Urinary bladder (tissue), 4 donors: ENCODE measurements around the gene SESN2. TPM values are rescaled to one million over a fixed set of nuclear protein-coding genes. Genes with fewer than 3 reads are reported as not detected.
A peak's percentile ranks its signal among the peaks of the same experiment; 100 is the strongest.

ENCODE experiments used
- DNase-seq: peaks from one replicate; pipeline ENCODE4 v3.0.0-alpha.2; 2015; ENCODE audit errors: extremely low spot score
- H3K27ac ChIP-seq: one replicate; pipeline ENCODE4 v1.5.1; 2013; ENCODE audit warnings: low read depth, mild to moderate bottlenecking, moderate library complexity
- H3K36me3 ChIP-seq: one replicate; pipeline ENCODE4 v1.6.1; 2013; ENCODE audit warnings: mild to moderate bottlenecking, moderate library complexity; ENCODE audit not compliant: insufficient read depth
- H3K4me1 ChIP-seq: one replicate; pipeline ENCODE4 v1.6.1; 2013; ENCODE audit warnings: mild to moderate bottlenecking, moderate library complexity; ENCODE audit not compliant: insufficient read depth
- H3K4me3 ChIP-seq: one replicate; pipeline ENCODE4 v1.5.1; 2013; ENCODE audit warnings: low read depth, low read length
- WGBS: extraction: QIAGEN DNeasy Blood & Tissue Kit; methylation state at CpG from one replicate; pipeline ENCODE4 v1.1.7; 2013; 5-methylcytosine and 5-hydroxymethylcytosine counted together
- polyA plus RNA-seq: library from polyadenylated mRNA; stranded (reverse); fragments of 200-250 nt; gene quantifications from one replicate; pipeline ENCODE4 v1.2.3, GENCODE V29; 2013
- total RNA-seq: library from RNA; depleted of rRNA; stranded (reverse); fragments of >200 nt; gene quantifications from one replicate; pipeline ENCODE4 v1.2.3, GENCODE V29; 2014
- donor health status: healthy with polysubstance abuse.
- donor health status: healthy.

The SESN2 gene, protein sequence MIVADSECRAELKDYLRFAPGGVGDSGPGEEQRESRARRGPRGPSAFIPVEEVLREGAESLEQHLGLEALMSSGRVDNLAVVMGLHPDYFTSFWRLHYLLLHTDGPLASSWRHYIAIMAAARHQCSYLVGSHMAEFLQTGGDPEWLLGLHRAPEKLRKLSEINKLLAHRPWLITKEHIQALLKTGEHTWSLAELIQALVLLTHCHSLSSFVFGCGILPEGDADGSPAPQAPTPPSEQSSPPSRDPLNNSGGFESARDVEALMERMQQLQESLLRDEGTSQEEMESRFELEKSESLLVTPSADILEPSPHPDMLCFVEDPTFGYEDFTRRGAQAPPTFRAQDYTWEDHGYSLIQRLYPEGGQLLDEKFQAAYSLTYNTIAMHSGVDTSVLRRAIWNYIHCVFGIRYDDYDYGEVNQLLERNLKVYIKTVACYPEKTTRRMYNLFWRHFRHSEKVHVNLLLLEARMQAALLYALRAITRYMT
- total RNA-seq (3.1 TPM), polyA plus RNA-seq (9.9 TPM)

DNA sequence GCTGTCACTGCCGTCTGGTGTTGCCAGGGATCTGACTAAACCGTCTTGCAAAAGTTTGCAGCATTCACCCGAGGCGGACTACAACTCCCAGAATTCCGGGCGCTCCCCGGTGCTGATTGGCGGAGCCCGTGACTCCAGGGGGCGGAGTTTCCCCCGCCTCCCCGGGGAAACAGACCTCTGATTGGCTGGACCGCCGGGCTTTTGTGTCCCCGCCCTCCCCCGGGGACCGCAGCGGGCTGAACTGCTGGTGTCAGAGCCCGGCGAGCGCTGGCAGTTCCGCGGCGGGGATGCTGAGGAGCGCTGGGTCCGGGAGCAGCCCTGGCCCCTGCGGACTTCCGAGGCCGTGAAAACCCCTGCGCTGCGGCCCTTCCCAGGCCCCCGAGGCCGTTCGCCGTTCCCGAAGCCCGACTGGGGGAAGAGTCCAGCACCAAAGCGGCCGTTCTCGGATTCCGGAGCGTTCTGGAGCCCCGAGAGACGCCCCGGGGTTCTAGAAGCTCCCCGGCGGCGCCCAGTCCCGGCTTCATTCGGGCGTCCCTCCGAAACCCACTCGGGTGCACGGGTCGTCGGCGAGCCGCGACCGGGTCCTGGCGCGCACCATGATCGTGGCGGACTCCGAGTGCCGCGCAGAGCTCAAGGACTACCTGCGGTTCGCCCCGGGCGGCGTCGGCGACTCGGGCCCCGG, at the start of gene SESN2:
SESN2 (plus strand) TSS at position 267 of the 682 bp plus-strand sequence; CDS start at position 597, 330 bp downstream.
- Histone ChIP-seq H3K27ac (peak within 1 kb of the TSS; percentile 63), H3K4me1 (no peaks in the 10 kb centered on the region), H3K36me3 (no peaks in the 10 kb centered on the region), H3K4me3 (peak within 1 kb of the TSS; percentile 94)
- under 1% methylated on average over 76 of the region's 76 CpGs for WGBS
- peak; percentile 94 for DNase-seq

- H3K36me3 ChIP-seq = peaks cover 2% of the 10 kb centered on the region
- no peaks in the 10 kb centered on the region for H3K4me1 ChIP-seq
- H3K27ac ChIP-seq = no peak overlapping the region
- no peak for DNase-seq
- H3K4me3 ChIP-seq = no peak overlapping the region
- 60% methylated on average over 1 of the region's 1 CpG for WGBS
Measured at GRCh38 chr1:28209700-28210099, 49.6 kb upstream of the SESN2 start.

DNA sequence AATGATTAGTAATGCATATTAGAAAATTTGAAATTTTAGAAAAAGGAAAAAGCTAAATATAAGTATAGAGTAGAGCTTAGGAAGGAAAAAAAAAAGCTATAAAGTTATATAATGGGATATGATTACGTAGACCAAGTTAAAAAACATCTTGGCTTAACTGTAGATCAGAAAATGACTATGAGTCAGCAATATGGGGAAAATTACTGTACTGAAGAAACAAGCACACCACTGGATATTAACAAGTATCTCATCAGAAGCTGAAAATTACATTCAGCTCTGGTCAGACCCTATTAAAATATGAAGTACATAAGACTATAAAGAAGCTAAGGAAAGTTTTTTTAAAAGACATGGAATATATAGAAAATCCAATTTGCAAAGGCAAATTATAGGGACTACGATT, 46.0 kb upstream of the SESN2 start:
- H3K27ac ChIP-seq = no peak overlapping the region
- peaks cover 2% of the 10 kb centered on the region for H3K36me3 ChIP-seq
- no peak for DNase-seq
- H3K4me1 ChIP-seq = no peaks in the 10 kb centered on the region
- WGBS = 78% methylated on average over 2 of the region's 2 CpGs
- H3K4me3 ChIP-seq = no peak overlapping the region

DNA sequence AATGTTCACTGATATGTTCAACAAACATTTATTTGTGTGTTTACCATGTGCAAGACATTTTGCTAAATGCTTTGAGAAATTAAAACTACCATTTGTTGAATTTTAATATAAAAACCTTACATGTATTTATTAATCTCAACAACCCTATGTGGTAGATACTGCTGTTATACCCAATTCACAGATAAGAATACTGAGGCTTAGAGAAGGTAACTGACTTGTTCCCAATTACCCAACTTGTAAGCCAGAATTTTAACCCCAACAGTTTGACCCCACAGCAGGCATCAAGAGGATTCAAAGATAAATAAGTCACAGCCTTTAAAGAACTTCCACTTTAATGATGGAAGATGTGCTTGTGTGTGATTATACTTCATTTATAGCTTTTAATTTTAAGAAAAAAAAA, 30.2 kb upstream of the SESN2 start:
- Histone ChIP-seq H3K27ac (no peak overlapping the region), H3K36me3 (peaks cover 4% of the 10 kb centered on the region), H3K4me1 (no peaks in the 10 kb centered on the region), H3K4me3 (no peak overlapping the region)
- no peak for DNase-seq

DNA sequence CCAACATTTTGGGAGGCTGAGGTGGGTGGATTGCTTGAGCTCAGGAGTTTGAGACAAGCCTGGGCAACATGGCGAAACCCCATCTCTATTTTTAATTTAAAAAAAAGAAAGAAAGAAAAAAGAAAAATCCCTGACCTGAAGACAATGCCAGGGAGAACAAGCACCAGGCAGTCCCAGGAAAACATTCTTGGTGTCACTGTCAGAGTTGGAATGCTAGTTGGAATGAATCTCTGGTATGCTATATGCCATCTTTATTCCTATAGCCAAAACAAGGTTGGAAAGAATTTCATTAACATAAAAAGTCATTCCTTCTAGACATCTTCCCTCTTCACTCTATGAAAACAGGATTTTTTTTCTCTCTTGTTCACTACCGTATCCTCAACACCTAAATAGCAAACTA, 29.3 kb upstream of the SESN2 start:
- H3K4me1 ChIP-seq = no peaks in the 10 kb centered on the region
- H3K36me3 ChIP-seq = peaks cover 4% of the 10 kb centered on the region
- no peak for DNase-seq
- 78% methylated on average over 2 of the region's 2 CpGs for WGBS
- no peak overlapping the region for H3K4me3 ChIP-seq
- no peak overlapping the region for H3K27ac ChIP-seq

DNA sequence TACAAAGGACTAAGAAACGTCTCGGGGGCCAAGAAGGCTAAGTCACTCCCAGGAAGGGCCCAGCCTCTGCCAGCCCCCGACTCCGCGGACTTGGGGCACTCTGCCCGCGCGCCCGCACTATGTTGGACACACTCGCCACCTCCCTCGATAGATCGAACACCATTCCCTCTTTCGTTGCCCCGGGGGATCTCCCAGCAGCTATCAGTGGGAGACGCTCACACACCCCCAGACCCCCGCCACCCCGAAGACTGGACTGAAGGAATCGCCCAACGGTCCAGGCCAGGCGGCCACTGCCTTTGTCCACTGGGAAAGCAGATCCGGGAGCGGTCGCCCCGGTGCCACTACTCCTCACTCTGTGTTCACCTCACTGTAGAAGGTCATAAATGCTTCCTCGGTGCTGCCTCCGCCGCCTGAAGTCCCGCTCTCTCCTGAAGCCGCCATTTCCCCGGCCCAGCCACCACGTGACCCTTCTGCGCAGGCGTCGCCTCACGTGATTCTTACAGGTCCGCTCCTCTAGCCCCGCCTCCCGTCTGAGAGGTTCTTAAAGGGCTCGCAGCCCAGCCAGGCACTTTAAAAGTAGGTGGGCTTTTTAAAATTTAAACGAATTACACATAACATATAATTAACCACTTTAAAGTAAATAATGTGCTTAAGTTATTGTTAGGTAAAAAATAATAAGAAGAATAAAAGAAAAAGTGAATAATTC, 26.6 kb upstream of the SESN2 start, which contains the start of gene DNAJC8:
DNAJC8 (minus strand) TSS at position 472 of the 706 bp plus-strand sequence; CDS start at position 441, 31 bp downstream.
- Histone ChIP-seq H3K36me3 (peaks cover 4% of the 10 kb centered on the region), H3K4me3 (peak within 1 kb of the TSS; percentile 95), H3K27ac (peak within 1 kb of the TSS; percentile 80), H3K4me1 (peaks cover 1% of the 10 kb centered on the region)
- peak; percentile 86 for DNase-seq
- WGBS = under 1% methylated on average over 40 of the region's 40 CpGs

DNA sequence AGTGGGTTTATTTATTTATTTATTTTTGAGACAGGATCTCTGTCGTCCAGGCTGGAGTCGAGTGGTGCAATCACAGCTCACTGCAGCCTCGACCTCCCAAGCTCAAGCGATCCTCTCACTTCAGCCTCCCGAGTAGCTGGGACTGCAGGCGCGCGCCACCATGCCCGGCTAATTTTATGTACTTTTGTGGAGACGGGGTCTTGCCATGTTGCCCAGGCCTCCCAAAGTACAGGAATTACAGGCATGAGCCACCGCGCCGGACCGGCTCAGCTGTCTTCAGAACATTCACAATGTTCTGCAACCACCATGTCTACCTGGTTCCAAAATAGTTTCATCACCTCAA, 26.1 kb upstream of the SESN2 start:
- Histone ChIP-seq H3K4me1 (peaks cover 1% of the 10 kb centered on the region), H3K27ac (no peak overlapping the region), H3K4me3 (no peak overlapping the region), H3K36me3 (peaks cover 2% of the 10 kb centered on the region)
- no peak for DNase-seq
- WGBS = 65% methylated on average over 14 of the region's 14 CpGs

- Histone ChIP-seq H3K36me3 (no peaks in the 10 kb centered on the region), H3K4me3 (peak within 1 kb of the TSS; percentile 70), H3K4me1 (peaks cover 1% of the 10 kb centered on the region), H3K27ac (peak within 1 kb of the TSS; percentile 87)
- under 1% methylated on average over 60 of the region's 60 CpGs for WGBS
- DNase-seq = peak; percentile 95
Measured at GRCh38 chr1:28235755-28236655, 23.3 kb upstream of the SESN2 start, which contains the start of gene ATP5IF1. ATP5IF1 (plus strand) TSS chr1:28236124; CDS start chr1:28236184, 60 bp downstream.

DNA sequence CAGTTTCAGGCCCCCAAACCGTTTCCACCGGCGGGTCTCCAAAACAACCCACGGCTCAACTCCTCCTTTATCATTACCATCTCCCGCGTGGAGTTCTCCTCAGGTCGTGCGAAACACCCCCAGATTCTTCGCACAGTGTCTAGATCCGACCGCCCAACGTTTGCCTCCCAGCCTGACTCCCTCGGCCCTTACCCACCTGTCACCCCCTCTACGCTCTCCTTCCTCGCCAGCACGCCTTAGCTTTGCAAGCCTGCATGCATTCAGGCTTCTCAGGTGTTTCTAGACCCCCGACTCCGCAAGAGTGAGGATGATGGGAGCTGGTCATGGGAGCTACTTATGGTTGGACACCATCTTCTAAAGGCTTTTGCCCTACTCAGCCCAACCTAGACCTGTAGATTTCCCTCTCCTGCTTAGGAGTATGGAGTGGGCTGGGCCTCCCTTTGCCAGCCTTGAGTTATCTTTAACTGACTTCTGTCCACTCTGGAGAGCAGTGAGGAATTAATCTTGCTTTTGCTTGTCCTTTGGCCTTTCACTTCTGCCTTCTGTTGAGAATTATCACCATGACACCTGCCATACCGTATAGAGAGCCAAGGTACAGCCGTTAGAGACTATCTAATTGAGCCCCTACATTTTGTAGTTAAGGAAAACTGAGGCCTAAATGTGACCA, 22.5 kb upstream of the SESN2 start:
- 9% methylated on average over 20 of the region's 20 CpGs for WGBS
- Histone ChIP-seq H3K4me1 (peaks cover 1% of the 10 kb centered on the region), H3K4me3 (peak overlapping the region; percentile 70), H3K36me3 (no peaks in the 10 kb centered on the region), H3K27ac (peak overlapping the region; percentile 87)
- DNase-seq = no peak

- Histone ChIP-seq H3K4me3 (no peak overlapping the region), H3K27ac (no peak overlapping the region), H3K4me1 (peaks cover 1% of the 10 kb centered on the region), H3K36me3 (no peaks in the 10 kb centered on the region)
- WGBS = 74% methylated on average over 2 of the region's 2 CpGs
- DNase-seq = no peak
Measured at GRCh38 chr1:28239004-28239403, 20.3 kb upstream of the SESN2 start.

DNA sequence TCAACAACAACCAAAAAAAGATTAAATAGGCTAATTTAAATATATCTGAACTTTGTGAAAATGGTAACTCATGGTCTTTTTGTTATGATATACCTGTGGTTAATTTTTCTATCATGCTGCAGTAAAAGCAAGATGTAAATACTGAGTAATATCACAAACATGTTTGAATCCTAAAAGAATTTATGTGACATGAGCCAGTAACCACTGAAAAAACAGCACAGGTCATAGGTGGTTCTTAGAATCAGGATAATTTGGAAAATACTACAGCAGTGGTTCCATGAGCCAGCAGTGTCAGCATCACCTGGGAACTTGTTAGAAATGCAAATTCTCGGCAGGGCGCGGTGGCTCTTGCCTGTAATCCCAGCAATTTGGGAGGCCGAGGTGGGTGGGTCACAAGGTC, 19.3 kb upstream of the SESN2 start:
- Histone ChIP-seq H3K4me3 (no peak overlapping the region), H3K36me3 (no peaks in the 10 kb centered on the region), H3K27ac (no peak overlapping the region), H3K4me1 (peaks cover 1% of the 10 kb centered on the region)
- 94% methylated on average over 4 of the region's 4 CpGs for WGBS
- DNase-seq = no peak

GRCh38 chr1:28241638-28242241, 17.6 kb upstream of the SESN2 start:
- Histone ChIP-seq H3K27ac (no peak overlapping the region), H3K4me3 (no peak overlapping the region), H3K4me1 (peaks cover 1% of the 10 kb centered on the region), H3K36me3 (no peaks in the 10 kb centered on the region)
- 90% methylated on average over 10 of the region's 10 CpGs for WGBS
- no peak for DNase-seq
